H1 (cell line): ENCODE measurements around the gene RPL31. TPM values are rescaled to one million over a fixed set of nuclear protein-coding genes. Genes with fewer than 3 reads are reported as not detected.

Source experiments
- GABPA ChIP-seq: IDR thresholded peaks from 2 replicates; pipeline ENCODE4 v1.6.1; 2011; ENCODE audit warnings: mild to moderate bottlenecking, low read length, moderate library complexity, borderline replicate concordance; ENCODE audit not compliant: insufficient read depth
- HDAC6 ChIP-seq: IDR thresholded peaks from one replicate; pipeline ENCODE4 v1.7.1; 2012; ENCODE audit warnings: low read depth, mild to moderate bottlenecking, inconsistent platforms, low read length, moderate library complexity
- TCF12 ChIP-seq: IDR thresholded peaks from 2 replicates; pipeline ENCODE4 v1.6.1; 2011; ENCODE audit warnings: low read depth, mild to moderate bottlenecking, low read length
- polyA plus RNA-seq, 7 experiments: library from polyadenylated mRNA; depleted of rRNA in 3 of 7; stranded (reverse) in 5 of 7; unstranded in 2 of 7; fragments of >200 nt in 5 of 7; fragments of 200-250 nt in 2 of 7; gene quantifications; 1 replicate in 5 of 7; 2 replicates in 1 of 7; 4 replicates in 1 of 7; pipeline versions ENCODE4 v1.2.1 to v1.2.3, GENCODE V29; 2011 to 2013; ENCODE audit warnings: missing spikeins in 2 of 7, mixed read lengths in 2 of 7
- total RNA-seq: library from RNA; stranded (reverse); fragmentation: NEBNext Ultra II Directional; extraction: Animal tissue kit (Norgen Biotek cat#: 25700); gene quantifications from 2 replicates; pipeline ENCODE4 v1.2.1, GENCODE V29; 2021
- TF ChIP-seq, protein P1 (sequence below): fragments of 300-600 bp; sonication (generic); IDR thresholded peaks from 2 replicates; pipeline ENCODE4 v1.7.1; 2012; ENCODE audit warnings: low read length, moderate library complexity, mild to moderate bottlenecking, inconsistent platforms; ENCODE audit not compliant: insufficient replicate concordance
- TF ChIP-seq, protein P2 (sequence below): IDR thresholded peaks from 2 replicates; pipeline ENCODE4 v1.6.1; 2012; ENCODE audit warnings: inconsistent platforms
- TF ChIP-seq, protein P3 (sequence below): IDR thresholded peaks from 2 replicates; pipeline ENCODE4 v1.6.1; 2011; ENCODE audit warnings: low read depth, mild to moderate bottlenecking, low read length; ENCODE audit not compliant: insufficient read depth
- TF ChIP-seq, protein P4 (sequence below), 3 experiments: IDR thresholded peaks; 1 replicate in 2 of 3; 2 replicates in 1 of 3; pipeline versions ENCODE4 v1.5.1 to v1.6.1; 2011; ENCODE audit warnings: low read length in 3 of 3, mild to moderate bottlenecking in 3 of 3, inconsistent platforms in 2 of 3, low read depth in 1 of 3, moderate library complexity in 1 of 3; ENCODE audit not compliant: insufficient read depth in 1 of 3; ENCODE audit errors: control extremely low read depth in 1 of 3

RPL31 gene
- total and polyA plus RNA-seq, 2 of the 8 experiments (the other 6 are each of a cell fraction or from before 2014, with no cell fraction given) = 1,463 to 1,722 TPM

DNA sequence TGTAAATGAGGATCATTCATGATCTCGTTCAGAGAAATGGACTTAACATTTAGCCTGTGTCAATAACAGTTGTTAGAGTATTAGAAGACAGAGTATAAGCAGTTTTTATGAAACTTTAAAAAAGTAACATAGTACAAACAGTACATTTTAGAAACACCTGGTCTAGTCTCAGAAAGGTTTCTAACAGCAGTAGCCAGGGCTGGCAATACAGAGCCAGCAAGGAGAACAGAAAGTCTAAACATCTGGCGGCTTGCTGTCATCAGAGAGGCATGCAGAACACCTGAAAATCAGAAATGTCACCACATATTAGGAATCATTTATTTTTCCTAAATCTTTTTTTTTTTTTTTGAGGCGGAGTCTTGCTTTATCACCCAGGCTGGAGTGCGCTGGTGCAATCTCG is 50.1 kb downstream of the RPL31 start (continued):
- TF ChIP-seq, protein P1, sequence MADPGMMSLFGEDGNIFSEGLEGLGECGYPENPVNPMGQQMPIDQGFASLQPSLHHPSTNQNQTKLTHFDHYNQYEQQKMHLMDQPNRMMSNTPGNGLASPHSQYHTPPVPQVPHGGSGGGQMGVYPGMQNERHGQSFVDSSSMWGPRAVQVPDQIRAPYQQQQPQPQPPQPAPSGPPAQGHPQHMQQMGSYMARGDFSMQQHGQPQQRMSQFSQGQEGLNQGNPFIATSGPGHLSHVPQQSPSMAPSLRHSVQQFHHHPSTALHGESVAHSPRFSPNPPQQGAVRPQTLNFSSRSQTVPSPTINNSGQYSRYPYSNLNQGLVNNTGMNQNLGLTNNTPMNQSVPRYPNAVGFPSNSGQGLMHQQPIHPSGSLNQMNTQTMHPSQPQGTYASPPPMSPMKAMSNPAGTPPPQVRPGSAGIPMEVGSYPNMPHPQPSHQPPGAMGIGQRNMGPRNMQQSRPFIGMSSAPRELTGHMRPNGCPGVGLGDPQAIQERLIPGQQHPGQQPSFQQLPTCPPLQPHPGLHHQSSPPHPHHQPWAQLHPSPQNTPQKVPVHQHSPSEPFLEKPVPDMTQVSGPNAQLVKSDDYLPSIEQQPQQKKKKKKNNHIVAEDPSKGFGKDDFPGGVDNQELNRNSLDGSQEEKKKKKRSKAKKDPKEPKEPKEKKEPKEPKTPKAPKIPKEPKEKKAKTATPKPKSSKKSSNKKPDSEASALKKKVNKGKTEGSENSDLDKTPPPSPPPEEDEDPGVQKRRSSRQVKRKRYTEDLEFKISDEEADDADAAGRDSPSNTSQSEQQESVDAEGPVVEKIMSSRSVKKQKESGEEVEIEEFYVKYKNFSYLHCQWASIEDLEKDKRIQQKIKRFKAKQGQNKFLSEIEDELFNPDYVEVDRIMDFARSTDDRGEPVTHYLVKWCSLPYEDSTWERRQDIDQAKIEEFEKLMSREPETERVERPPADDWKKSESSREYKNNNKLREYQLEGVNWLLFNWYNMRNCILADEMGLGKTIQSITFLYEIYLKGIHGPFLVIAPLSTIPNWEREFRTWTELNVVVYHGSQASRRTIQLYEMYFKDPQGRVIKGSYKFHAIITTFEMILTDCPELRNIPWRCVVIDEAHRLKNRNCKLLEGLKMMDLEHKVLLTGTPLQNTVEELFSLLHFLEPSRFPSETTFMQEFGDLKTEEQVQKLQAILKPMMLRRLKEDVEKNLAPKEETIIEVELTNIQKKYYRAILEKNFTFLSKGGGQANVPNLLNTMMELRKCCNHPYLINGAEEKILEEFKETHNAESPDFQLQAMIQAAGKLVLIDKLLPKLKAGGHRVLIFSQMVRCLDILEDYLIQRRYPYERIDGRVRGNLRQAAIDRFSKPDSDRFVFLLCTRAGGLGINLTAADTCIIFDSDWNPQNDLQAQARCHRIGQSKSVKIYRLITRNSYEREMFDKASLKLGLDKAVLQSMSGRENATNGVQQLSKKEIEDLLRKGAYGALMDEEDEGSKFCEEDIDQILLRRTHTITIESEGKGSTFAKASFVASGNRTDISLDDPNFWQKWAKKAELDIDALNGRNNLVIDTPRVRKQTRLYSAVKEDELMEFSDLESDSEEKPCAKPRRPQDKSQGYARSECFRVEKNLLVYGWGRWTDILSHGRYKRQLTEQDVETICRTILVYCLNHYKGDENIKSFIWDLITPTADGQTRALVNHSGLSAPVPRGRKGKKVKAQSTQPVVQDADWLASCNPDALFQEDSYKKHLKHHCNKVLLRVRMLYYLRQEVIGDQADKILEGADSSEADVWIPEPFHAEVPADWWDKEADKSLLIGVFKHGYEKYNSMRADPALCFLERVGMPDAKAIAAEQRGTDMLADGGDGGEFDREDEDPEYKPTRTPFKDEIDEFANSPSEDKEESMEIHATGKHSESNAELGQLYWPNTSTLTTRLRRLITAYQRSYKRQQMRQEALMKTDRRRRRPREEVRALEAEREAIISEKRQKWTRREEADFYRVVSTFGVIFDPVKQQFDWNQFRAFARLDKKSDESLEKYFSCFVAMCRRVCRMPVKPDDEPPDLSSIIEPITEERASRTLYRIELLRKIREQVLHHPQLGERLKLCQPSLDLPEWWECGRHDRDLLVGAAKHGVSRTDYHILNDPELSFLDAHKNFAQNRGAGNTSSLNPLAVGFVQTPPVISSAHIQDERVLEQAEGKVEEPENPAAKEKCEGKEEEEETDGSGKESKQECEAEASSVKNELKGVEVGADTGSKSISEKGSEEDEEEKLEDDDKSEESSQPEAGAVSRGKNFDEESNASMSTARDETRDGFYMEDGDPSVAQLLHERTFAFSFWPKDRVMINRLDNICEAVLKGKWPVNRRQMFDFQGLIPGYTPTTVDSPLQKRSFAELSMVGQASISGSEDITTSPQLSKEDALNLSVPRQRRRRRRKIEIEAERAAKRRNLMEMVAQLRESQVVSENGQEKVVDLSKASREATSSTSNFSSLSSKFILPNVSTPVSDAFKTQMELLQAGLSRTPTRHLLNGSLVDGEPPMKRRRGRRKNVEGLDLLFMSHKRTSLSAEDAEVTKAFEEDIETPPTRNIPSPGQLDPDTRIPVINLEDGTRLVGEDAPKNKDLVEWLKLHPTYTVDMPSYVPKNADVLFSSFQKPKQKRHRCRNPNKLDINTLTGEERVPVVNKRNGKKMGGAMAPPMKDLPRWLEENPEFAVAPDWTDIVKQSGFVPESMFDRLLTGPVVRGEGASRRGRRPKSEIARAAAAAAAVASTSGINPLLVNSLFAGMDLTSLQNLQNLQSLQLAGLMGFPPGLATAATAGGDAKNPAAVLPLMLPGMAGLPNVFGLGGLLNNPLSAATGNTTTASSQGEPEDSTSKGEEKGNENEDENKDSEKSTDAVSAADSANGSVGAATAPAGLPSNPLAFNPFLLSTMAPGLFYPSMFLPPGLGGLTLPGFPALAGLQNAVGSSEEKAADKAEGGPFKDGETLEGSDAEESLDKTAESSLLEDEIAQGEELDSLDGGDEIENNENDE = no peak
- TF ChIP-seq, protein P2, sequence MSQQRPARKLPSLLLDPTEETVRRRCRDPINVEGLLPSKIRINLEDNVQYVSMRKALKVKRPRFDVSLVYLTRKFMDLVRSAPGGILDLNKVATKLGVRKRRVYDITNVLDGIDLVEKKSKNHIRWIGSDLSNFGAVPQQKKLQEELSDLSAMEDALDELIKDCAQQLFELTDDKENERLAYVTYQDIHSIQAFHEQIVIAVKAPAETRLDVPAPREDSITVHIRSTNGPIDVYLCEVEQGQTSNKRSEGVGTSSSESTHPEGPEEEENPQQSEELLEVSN = no peak
- TF ChIP-seq, protein P3, sequence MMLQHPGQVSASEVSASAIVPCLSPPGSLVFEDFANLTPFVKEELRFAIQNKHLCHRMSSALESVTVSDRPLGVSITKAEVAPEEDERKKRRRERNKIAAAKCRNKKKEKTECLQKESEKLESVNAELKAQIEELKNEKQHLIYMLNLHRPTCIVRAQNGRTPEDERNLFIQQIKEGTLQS = no peak
- TF ChIP-seq HDAC6 (no peak), GABPA (no peak), TCF12 (no peak)
- TF ChIP-seq, protein P4, sequence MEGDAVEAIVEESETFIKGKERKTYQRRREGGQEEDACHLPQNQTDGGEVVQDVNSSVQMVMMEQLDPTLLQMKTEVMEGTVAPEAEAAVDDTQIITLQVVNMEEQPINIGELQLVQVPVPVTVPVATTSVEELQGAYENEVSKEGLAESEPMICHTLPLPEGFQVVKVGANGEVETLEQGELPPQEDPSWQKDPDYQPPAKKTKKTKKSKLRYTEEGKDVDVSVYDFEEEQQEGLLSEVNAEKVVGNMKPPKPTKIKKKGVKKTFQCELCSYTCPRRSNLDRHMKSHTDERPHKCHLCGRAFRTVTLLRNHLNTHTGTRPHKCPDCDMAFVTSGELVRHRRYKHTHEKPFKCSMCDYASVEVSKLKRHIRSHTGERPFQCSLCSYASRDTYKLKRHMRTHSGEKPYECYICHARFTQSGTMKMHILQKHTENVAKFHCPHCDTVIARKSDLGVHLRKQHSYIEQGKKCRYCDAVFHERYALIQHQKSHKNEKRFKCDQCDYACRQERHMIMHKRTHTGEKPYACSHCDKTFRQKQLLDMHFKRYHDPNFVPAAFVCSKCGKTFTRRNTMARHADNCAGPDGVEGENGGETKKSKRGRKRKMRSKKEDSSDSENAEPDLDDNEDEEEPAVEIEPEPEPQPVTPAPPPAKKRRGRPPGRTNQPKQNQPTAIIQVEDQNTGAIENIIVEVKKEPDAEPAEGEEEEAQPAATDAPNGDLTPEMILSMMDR (IDR thresholded peaks at IDR 0.05; ENCODE audit: control extremely low read depth in 1 of 3, insufficient read depth in 1 of 3, low read depth in 1 of 3, low read length in 3 of 3) = no peak
